Inflammatory macrophage treated with lipopolysaccharide for 4 hours (primary cell): ENCODE measurements around the gene HSPB6.
"Not testable (repeated sequence)": the region's sequence is repeated elsewhere in the genome, so short reads cannot be mapped to it uniquely, and the experiment has no call there.

Experiments used
- DNase-seq: peaks from one replicate; pipeline ENCODE4 v3.0.0-alpha.2; 2020

HSPB6 gene

DNA sequence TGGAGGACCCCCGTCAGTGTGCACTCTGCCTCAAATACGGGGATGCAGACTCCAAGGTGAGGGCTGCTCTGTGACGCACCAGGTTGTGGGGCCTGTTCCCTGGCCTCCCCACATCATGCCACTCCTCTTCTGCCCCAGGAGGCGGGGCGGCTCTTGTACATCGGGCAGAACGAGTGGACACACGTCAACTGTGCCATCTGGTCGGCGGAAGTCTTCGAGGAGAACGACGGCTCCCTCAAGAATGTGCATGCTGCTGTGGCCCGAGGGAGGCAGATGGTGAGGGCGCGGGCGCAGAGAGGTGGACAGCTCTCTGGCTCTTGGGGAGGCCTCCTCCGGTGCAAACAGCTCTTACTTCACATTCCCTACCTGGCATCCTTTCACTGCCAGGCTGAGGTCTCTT lies 27.8 kb downstream of the HSPB6 start:
- no peak for DNase-seq

DNA sequence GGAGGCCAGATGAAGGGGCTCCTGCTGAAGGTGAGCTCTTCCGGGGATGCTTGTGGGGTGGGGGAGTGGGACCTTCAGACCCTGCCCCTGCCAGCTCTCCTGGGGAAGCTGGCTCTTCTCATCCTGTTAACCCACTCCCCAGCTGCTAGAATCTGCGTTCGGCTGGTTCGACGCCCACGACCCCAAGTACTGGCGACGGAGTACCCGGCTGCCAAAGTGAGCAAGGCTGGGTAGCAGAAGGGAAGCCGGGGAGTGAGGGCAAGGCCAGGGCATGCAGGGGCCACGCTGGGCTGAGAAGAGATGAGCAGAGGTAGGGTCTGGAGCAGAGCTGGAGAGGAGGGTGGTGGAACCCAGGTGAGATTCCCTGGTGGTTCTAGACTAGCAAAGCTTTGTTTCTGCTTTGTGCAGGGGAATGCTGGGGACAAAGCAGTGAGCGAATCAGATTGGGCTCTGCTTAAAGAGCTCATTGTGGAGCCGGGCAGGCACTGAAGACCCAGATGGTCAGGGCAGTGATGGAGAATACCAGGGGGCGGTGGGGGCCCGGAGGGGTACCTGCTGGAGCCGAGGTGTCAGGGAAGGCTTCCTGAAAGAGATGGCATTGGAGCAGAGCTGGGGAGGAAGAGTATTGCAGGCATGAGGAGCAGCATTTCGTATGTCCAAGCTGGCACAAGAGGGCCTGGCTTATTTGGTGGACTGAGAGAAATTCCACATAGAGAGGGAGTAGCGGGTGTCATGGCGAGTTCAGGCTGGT lies 28.7 kb downstream of the HSPB6 start:
- no peak for DNase-seq

DNA sequence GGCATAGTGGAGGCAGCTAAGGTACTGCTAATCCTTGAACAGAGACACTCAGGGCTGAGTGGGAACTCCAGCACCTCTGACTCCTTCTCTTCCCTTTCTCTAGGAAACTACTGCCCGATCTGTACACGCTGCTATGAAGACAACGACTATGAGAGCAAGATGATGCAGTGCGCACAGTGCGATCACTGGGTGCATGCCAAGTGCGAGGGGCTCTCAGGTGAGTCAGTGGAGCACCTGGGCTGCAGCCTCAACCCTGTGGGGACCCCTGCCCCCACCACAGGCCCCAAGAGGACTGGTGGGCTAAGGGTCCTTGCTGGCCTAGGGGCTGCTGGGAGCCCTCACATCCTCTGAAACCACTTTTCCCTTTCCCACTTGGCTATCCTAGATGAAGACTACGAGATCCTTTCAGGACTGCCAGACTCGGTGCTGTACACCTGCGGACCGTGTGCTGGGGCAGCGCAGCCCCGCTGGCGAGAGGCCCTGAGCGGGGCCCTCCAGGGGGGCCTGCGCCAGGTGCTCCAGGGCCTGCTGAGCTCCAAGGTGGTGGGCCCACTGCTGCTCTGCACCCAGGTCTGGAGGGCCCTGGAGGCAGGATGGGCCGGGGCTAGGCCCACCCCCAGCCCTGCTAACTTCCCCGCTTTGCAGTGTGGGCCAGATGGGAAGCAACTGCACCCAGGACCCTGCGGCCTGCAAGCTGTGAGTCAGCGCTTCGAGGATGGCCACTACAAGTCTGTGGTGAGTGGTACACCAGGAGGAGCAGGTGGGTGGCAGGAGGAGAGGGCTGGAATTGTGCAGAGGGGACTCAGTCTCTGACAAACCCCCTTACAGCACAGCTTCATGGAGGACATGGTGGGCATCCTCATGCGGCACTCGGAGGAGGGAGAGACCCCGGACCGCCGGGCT lies 29.5 kb downstream of the HSPB6 start:
- no peak for DNase-seq

DNA sequence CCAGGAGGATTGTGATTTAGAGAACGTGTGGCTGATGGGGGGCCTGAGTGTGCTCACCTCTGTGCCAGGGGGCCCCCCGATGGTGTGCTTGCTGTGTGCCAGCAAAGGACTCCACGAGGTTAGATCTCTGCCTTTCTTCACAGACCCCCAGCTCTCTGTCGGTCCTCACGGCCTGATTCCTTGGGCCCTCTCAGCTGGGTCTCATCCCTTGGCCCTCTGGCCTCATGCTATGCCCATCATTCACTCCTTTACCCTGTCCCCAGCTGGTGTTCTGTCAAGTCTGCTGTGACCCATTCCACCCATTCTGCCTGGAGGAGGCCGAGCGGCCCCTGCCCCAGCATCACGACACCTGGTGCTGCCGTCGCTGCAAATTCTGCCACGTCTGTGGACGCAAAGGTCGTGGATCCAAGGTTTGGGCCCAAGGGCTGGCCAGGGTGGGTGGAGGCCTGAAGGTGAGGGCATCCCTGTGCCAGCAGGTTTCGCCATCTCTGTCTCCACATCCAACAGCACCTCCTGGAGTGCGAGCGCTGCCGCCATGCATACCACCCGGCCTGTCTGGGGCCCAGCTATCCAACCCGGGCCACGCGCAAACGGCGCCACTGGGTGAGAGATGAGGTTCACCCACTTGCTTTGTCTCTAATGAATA lies 31.5 kb downstream of the HSPB6 start:
- DNase-seq, result no peak

DNA sequence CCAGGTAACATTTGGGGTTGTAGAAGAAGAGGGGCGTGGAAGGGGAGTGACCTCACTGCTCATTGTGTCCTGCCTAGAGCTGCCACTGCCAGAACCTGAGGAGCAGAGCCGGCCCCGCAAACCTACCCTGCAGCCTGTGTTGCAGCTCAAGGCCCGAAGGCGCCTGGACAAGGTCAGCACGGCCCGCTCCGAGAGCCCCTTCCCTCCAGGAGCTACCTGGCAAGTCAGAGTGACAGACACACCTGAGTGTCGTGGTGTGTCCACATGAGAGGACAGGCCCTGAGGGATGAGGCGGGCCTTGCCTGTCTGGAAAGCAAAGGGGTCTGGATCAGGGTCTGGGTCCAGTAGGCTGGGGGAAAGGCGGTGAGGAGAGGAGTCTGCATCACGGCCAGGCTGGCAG lies 32.3 kb downstream of the HSPB6 start:
- no peak for DNase-seq

DNA sequence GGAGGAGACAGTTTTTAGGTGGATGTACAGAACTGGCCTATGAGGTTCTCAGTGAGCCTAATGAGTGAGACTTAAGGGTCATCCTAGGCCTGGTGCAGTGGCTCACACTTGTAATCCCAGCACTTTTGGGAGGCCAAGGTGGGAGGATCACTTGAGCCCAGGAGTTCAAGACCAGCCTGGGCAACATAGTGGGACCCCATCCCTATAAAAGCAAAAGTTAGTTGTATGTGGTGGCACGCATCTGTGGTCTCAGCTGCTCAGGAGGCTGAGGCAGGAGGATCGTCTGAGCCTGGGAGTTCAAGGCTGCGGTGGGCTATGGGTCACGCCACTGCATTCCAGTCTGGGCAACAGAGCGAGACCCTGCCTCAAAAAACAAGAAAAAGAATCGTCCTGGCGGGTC lies 32.7 kb downstream of the HSPB6 start:
- DNase-seq, result not testable (repeated sequence)

DNA sequence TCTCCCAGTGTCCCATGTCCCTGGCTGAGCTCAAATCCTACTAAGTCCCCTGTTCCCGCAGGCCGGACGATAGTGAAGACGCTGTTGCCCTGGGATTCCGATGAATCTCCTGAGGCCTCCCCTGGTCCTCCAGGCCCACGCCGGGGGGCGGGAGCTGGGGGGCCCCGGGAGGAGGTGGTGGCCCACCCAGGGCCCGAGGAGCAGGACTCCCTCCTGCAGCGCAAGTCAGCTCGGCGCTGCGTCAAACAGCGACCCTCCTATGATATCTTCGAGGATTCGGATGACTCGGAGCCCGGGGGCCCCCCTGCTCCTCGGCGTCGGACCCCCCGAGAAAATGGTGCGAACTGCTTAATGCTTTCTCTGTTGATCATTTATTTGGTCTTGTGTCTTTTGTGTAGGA lies 33.2 kb downstream of the HSPB6 start:
- DNase-seq, result no peak

DNA sequence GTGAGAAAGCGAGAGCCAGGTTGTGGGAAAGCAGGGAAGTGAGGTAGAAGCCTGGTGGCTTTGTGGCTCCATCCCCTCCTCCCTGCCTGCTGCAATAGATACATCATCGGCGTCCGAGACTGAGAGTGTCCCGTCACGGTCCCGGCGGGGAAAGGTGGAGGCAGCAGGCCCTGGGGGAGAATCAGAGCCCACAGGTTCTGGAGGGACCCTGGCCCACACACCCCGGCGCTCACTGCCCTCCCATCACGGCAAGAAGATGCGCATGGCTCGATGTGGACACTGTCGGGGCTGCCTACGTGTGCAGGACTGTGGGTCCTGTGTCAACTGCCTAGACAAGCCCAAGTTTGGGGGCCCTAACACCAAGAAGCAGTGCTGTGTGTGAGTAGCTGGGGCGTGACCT lies 33.9 kb downstream of the HSPB6 start:
- DNase-seq, result no peak

DNA sequence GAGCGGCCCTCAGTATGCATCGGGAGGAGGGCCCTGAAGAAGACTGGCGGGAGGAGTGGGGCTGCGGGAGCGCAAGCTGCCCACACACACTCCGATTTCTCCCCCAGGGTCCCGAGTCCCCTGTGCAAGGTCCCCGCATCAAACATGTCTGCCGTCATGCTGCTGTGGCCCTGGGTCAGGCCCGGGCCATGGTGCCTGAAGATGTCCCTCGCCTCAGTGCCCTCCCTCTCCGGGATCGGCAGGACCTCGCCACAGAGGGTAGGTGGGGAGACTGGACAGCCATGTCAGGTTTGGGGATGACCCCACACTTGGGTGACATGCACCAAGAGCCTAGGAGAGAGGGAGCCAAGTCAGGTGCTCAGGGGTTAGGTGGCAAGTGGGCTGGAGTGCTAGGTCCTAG lies 34.4 kb downstream of the HSPB6 start:
- DNase-seq, result no peak

DNA sequence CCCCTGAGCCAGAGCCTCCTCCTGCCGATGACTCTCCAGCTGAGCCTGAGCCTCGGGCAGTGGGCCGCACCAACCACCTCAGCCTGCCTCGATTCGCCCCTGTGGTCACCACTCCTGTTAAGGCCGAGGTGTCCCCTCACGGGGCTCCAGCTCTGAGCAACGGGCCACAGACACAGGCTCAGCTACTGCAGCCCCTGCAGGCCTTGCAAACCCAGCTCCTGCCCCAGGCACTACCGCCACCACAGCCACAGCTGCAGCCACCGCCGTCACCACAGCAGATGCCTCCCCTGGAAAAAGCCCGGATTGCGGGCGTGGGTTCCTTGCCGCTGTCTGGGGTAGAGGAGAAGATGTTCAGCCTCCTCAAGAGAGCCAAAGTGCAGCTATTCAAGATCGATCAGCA lies 35.5 kb downstream of the HSPB6 start:
- no peak for DNase-seq

DNA sequence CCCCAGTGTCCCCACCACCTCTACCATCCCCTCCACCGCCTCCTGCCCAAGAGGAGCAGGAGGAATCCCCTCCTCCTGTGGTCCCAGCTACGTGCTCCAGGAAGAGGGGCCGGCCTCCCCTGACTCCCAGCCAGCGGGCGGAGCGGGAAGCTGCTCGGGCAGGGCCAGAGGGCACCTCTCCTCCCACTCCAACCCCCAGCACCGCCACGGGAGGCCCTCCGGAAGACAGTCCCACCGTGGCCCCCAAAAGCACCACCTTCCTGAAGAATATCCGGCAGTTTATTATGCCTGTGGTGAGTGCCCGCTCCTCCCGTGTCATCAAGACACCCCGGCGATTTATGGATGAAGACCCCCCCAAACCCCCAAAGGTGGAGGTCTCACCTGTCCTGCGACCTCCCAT lies 36.2 kb downstream of the HSPB6 start:
- no peak for DNase-seq

DNA sequence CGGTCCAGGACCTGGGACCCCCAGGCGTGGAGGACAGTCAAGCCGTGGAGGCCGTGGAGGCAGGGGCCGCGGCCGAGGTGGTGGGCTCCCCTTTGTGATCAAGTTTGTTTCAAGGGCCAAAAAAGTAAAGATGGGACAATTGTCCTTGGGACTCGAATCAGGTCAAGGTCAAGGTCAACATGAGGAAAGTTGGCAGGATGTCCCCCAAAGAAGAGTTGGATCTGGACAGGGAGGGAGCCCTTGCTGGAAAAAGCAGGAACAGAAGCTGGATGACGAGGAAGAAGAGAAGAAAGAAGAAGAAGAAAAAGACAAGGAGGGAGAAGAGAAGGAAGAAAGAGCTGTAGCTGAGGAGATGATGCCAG lies 36.7 kb downstream of the HSPB6 start:
- no peak for DNase-seq

DNA sequence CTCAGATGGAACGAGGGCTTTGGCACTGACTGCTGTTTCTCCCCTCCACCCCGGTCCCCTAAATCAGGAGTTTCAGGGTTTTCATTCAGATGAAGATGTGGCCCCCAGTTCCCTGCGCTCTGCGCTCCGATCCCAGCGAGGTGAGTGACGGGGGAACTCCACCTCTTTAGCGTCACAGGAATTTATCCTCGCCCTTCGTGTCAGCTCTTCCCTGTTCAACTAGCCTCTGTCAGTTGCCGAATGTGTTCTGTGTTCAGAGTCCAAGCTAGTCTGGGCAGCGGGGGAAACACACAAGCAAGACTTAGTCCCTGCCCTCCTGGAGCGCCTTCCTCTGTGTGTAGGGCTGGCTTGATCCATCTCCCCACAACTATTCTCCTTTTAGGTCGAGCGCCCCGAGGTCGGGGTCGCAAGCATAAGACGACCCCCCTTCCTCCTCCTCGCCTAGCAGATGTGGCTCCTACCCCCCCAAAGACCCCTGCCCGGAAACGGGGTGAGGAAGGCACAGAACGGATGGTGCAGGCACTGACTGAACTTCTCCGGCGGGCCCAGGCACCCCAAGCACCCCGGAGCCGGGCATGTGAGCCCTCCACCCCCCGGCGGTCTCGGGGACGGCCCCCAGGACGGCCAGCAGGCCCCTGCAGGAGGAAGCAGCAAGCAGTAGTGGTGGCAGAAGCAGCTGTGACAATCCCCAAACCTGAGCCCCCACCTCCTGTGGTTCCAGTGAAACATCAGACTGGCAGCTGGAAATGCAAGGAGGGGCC lies 37.2 kb downstream of the HSPB6 start:
- DNase-seq, result no peak

DNA sequence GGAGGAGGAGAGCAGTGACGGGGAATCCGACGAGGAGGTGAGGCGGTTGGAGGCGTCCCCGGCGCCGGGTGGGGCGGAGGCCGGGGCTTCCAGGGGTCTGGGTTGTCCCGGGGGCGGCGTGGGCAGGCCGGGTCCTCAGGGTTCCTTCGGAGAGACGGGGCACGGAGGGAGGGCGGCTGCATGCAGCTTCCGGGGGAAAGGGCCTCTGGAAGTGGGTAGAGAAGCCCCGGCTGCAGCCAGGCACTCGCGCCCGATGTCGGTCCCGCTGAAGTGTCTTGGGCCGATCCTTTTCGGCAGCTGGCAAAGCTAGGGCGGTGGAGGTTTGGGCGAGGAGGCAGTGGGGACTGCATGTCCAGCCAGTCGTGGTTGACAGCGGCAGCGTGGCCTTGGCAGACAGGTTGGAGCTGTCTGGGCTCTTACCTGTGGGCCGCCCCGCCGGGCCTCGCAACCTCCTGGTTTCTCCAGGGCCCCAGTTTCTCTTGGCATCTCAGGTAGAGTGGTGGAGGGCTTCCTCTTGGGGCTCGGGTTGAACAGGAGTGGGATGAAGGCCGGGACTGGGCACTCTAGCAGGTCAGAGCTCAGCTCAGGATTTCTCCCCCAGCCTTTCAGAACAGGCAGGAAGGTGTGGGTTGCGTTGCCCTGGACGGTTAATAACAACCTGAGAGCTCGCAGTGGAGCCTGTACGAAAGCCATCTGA lies 38.3 kb downstream of the HSPB6 start:
- DNase-seq, result peak; percentile 28

DNA sequence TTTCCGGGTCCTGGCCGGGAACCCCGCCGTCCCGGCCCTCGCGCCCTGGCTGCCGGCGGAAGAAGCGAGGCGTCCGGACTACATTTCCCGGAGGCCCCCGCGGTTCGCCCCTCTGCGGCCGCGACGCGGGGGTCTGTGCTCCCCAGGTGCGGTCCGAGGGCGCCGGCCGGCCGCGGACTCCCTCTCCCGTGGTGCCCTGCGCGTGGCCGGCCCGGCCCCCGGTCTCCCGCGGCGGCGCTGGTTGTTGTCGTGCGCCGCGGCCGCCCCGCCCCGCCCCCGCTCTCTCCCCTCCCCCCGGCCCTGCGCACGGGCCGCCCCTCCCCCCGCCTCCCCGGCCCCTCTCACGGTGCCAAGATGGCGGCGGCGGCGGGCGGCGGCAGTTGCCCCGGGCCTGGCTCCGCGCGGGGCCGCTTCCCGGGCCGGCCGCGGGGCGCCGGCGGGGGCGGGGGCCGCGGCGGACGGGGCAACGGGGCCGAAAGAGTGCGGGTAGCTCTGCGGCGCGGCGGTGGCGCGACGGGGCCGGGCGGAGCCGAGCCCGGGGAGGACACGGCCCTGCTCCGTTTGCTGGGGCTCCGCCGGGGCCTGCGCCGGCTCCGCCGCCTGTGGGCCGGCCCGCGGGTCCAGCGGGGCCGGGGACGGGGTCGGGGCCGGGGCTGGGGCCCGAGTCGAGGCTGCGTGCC lies 39.0 kb downstream of the HSPB6 start, which contains the start of gene KMT2B:
Gene KMT2B (plus strand): TSS at position 339 of the 680 bp plus-strand sequence. CDS start 16 bp downstream, at position 355.
- DNase-seq, result no peak

DNA sequence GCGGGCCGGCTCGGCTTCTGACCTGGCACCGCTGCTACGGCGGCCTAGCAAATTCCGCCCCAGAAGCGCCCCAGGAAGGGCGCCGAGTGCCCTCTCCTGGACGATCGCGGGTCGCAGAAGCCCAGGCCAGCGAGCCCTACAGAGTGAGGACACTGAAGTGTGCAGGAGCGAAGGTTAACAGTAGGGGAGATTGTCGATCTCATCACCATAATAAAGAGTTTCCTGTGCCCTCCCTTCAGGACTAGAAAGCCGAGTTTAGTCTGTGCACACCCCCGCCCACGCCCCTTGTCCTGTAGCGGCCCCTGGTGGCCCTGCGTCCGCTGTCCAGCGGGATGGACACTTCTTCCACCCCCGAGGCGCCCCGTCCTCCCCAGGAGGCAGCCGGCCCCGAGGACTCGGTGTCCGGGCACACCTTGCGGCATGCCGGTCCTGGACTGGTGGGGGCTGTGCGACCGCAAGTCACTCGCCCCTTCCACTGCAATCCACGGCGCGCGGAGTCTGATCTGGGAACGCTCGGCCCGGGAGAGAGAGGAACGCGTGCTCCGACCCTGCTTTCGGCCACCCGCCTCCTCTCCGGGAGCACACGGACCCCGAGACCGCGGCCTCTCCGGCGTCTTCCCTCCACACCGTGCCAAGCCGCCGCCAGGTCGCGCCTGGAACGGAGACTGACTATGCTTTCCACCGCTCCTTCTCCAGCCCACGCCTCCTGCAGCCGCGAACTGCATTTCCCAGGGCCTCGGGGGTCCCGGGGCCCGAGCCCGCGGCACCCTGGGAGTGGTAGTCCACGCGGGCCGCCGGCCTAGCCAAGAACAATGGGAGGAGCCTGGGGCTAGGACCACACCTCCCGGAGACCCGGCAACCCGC lies 39.8 kb downstream of the HSPB6 start:
- peak; percentile 93 for DNase-seq

DNA sequence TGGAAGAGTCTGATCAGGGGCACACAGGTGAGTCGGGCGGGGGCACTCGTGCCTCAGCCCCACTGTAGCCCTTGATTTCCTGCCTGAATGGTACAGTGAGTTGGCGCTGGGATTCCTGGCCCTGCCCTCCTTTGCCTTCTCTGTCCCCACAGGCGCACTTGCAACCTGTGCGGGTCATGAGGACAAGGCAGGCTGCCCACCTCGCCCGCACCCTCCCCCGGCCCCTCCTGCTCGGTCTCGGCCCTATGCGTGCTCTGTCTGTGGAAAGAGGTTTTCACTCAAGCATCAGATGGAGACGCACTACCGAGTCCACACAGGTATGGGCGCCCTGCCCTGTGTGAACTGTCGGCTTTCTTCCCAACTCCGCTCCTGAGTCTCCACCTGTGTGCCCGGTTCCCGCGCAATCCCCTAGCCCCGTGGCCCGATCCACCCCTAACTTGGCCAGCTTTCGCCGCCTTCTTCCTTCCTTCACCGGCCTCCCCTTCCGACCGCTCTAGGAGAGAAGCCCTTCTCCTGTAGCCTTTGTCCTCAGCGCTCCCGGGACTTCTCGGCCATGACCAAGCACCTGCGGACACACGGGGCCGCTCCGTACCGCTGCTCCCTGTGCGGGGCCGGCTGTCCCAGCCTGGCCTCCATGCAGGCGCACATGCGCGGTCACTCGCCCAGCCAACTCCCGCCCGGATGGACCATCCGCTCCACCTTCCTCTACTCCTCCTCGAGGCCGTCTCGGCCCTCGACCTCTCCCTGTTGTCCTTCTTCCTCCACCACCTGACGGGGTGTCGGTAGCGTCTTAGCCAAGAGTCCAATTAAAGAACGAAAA lies 40.6 kb downstream of the HSPB6 start:
- DNase-seq, result no peak

DNA sequence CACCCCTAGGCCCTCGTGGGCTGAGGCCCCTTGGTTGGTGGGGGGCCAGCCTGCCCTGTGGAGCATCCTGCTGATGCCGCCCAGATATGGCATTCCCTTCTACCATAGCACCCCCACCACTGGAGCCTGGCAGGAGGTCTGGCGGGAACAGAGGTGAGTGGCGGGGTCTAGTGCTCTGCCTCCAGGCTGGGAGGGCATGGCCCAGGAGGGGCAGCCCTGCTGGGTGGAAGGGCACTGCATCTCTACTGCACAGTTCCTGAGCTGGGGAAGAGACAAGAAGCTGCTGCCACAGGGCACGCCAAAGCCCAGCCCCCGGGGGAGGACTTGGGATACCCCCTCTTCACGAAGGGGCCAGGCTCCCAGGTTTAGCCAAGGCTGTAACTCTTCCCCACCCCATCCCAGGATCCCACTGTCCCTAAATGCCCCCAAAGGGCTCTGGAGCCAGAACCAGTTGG lies 41.4 kb downstream of the HSPB6 start:
- DNase-seq, result no peak

DNA sequence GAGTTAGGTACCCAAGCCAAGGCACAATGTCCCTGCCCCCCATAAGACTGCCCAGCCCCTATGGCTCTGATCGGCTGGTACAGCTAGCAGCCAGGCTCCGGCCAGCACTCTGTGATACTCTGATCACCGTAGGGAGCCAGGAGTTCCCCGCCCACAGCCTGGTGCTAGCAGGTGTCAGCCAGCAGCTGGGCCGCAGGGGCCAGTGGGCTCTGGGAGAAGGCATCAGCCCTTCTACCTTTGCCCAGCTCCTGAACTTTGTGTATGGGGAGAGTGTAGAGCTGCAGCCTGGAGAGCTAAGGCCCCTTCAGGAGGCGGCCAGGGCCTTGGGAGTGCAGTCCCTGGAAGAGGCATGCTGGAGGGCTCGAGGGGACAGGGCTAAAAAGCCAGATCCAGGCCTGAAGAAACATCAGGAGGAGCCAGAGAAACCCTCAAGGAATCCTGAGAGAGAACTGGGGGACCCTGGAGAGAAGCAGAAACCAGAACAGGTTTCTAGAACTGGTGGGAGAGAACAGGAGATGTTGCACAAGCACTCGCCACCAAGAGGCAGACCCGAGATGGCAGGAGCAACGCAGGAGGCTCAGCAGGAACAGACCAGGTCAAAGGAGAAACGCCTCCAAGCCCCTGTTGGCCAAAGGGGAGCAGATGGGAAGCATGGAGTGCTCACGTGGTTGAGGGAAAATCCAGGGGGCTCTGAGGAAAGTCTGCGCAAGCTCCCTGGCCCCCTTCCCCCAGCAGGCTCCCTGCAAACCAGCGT lies 42.1 kb downstream of the HSPB6 start:
- DNase-seq, result no peak
